Left cardiac atrium (tissue), 4 donors: ENCODE data around the gene AEBP1. TPM values are rescaled to one million over a fixed set of nuclear protein-coding genes. Genes with fewer than 3 reads are reported as not detected.
A peak's percentile ranks its signal among the peaks of the same experiment; 100 is the strongest.
"Not testable (repeated sequence)": the region's sequence is repeated elsewhere in the genome, so short reads cannot be mapped to it uniquely, and the experiment has no call there.

Source experiments
- ATAC-seq, 2 donors: fragments of 200-7000 bp; cut with Tn5 transposase; one replicate each; pipeline ENCODE4 v1.9.1; 2020; ENCODE audit warnings: mild to moderate bottlenecking in 2 of 2, moderate library complexity in 2 of 2
- DNase-seq: peaks from one replicate; pipeline ENCODE4 v3.0.0-alpha.2; 2020
- intact Hi-C, 2 donors: fragments of 100-400 bp; cut with DNase I; formaldehyde crosslinking; loops; one replicate each; pipeline versions ENCODE4 v1.14.1 to v1.15.1; 2022 to 2023
- total RNA-seq, 2 donors: library from RNA; stranded (reverse); fragmentation: NEBNext Ultra II Directional; extraction: Animal tissue kit (Norgen Biotek cat#: 25700); gene quantifications; one replicate each; pipeline ENCODE4 v1.2.1, GENCODE V29; 2021
- donor health status: DM: no; HTN: yes; CAD: no.
- donor health status: DM: no; HTN: yes; CAD: no; lungs with severe emphysema.
- donor health status: DM: yes; HTN: yes; CAD: no.
- donor health status: Dilated cardiomyopathy.

The AEBP1 gene
- total RNA-seq, 2 donors from 2014 or later, result 65.0 to 117 TPM

DNA sequence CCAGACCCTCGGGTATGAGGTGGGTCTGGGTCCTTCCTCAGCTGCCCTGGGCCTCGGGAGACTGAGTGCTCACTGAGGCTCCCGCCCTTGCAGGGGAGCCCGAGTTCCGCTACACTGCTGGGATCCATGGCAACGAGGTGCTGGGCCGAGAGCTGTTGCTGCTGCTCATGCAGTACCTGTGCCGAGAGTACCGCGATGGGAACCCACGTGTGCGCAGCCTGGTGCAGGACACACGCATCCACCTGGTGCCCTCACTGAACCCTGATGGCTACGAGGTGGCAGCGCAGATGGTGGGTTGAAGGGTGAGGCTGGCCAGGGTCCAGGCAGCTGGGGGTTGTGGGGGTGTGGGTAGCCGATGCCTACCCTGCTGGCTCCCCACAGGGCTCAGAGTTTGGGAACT, 7.6 kb downstream of the AEBP1 start:
- ATAC-seq (no peak), DNase-seq (no peak)
- intact Hi-C loops, result no loop called here

- DNase-seq, result no peak
- no peak for ATAC-seq
- intact Hi-C loops, result no loop called here
These were observed 8.3 kb downstream of the AEBP1 start for GRCh38 chr7:44112231-44112996.

GRCh38 chr7:44112997-44113763, 9.0 kb downstream of the AEBP1 start:
- intact Hi-C loops, result no loop called here
- ATAC-seq (no peak), DNase-seq (no peak)

DNA sequence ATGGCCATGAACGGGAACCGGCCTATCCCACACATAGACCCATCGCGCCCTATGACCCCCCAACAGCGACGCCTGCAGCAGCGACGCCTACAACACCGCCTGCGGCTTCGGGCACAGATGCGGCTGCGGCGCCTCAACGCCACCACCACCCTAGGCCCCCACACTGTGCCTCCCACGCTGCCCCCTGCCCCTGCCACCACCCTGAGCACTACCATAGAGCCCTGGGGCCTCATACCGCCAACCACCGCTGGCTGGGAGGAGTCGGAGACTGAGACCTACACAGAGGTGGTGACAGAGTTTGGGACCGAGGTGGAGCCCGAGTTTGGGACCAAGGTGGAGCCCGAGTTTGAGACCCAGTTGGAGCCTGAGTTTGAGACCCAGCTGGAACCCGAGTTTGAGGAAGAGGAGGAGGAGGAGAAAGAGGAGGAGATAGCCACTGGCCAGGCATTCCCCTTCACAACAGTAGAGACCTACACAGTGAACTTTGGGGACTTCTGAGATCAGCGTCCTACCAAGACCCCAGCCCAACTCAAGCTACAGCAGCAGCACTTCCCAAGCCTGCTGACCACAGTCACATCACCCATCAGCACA, 9.7 kb downstream of the AEBP1 start:
- DNase-seq, result no peak
- intact Hi-C loops, result no loop called here
- ATAC-seq, result no peak

DNA sequence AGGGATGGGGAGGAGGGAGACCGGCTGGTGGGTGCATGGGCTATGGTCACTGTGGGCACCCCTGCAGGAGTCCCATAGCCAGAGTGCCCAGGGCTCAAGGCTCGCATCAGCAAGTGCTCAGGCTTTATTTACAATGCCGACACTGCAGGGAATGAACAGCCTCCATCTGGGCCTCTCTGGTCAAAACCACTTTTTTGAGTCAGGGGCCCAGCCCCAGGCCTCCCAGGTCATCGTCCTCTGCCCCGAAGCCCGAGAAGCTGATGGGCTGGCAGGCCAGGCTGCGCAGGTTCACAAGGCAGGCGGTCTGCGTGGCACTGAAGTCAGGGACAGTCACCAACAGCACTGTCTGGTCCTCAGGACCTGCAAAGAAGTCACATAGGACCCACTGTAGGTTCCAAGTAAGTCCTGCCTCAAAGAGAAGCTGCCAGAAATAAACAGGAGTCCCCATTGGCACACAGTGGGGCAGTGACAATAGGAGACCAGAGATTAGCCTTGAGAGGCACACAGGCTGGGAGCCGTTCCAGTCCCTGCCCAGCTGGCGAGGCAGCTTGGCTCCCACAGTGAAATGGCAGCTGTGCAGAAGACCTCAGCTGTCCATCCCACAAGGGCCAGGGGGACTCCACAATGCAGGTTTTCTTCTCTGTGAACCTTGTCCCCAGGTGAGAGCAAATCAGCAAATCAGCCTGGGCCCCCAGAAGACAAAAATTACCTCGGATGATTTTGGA, 10.6 kb downstream of the AEBP1 start:
- DNase-seq (peak; percentile 63), ATAC-seq (peak; percentile 57 to 69)
- intact Hi-C loops, result no loop called here

- DNase-seq (no peak), ATAC-seq (no peak)
- intact Hi-C loops, result no loop called here
These were observed 12.1 kb downstream of the AEBP1 start for GRCh38 chr7:44116087-44116788.

DNA sequence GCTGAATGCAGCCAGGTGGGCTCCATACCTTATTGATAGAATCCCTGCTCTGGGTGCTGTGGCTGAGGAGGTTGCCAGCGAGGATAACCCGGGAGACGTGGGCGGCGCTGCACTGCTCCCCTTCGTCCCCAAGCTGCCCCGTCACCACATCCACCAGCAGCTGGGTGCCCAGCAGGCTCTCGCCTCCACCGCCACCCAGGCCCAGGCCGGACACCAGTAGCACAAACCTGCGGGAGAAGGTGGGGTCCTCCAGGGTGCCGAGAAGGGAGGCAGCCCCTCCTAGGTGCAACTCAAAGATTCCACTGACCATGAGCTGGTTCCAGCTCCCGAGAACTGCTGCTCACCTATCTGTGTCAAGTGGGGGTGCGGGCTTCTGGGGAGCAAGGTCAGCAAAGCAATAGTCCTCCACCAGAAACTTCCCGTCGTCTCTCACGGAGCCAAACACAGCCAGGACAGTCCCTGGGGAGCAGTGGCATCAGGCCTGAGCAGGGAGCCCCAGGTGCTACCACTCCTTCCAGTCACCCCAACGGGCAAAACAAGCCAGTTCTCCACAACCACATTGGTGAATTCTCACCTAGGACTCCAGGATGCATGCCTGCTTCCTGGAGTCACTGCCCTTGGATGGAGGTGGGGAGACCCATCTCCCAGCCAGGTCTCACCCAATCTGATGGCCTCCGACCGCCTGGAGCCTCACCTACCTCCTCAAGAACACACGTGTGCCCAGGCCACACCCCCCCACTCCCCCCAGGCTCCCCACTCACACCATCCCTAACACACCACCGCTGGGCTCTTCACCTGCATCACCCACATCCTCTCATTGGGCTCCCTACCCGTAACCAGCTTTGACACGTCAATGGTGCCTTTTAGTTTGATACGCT, 12.9 kb downstream of the AEBP1 start:
- no peak for DNase-seq
- no peak for ATAC-seq
- intact Hi-C loops, result no loop called here

GRCh38 chr7:44117801-44118429, 13.8 kb downstream of the AEBP1 start:
- intact Hi-C loops, result no loop called here
- DNase-seq (no peak), ATAC-seq (peak in 1 of 2 donors; percentile 27)

DNA sequence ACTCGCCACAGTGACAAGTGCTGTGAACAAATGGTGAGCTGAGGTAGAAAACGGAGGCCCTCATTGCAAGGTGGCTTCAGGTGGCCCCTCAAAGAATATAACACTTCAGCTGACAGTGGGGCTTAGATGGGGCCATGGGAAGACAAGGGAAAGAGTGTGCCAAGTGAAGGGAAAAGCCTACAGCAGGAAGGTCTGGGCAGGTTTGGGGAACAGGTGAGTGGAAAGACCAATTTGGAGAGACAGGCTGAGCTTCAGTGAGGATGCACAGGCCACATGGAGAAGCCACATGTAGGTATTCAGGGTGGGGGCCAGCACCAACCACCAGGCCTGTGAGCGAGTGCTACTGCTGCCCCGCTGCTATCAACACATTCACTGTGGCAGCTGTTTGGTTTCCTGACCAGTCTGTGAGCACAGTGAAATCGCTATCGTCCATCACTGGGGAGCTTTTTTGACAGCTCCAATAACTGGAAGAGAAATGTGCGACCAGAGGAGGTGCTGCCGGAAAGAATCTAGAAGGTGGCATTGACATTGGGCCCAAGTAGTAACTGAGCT, 15.8 kb downstream of the AEBP1 start:
- no peak for ATAC-seq
- intact Hi-C loops, result loop anchor here (5.0 kb wide), 2 partner anchors 38 to 43 kb away; partner anchors contain the start of gene POLM (in 1 of the 2)
- no peak for DNase-seq

DNA sequence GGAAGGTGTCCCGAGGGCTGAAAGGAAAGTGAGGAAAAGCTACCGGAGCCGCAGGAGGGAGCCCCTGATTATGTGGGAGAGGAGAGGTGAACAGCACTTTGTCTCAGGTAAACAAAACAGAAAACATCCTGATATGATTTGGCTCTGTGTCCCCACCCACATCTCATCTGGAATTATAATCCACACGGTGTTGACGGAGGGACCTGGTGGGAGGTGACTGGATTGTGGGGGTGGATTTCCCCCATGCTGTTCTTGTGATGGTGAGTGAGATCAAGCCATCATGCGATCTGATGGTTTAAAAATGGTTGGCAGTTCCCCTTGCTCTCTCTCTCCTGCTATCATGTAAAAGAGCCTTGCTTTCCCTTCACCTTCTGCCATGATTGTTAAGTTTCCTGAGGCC, 16.2 kb downstream of the AEBP1 start:
- intact Hi-C loops, result loop anchor here (5.0 kb wide), 2 partner anchors 38 to 43 kb away; partner anchors contain the start of gene POLM (in 1 of the 2)
- DNase-seq, result no peak
- ATAC-seq, result no peak

DNA sequence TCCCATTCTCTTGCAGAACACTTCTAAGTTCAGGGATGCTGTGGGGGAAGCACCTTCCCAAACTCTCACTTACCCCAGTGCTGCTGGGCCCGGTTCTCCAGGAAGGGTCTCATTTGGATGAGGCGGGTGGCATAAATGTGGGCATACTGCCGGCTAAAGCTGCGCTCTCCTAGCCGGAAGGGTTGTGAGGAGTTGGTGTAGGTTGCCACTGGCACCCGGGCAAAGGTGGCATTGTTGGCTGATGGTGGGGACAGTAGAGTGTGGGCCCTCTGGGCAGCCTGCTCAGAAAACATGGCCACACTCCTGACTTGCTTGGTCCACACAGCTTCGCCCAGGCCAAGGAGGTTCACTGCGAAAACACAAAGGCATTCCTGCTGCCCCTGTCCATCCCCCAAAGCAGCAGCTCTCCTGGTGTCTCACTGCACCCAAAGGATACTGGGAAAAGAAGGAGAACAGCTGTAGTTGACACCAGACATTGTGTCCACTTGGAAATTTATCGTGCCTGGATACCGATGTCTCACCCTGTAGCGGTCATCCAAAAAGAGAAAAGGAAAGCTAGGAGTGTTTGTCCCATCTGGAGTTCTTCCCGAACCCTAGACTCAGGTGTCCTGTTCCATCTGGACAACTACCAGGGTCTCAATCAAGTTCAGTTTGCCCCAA, 17.7 kb downstream of the AEBP1 start:
- DNase-seq (no peak), ATAC-seq (no peak)
- intact Hi-C loops, result loop anchor here (5.0 kb wide), 2 partner anchors 40 to 45 kb away; partner anchors contain the start of gene POLM (in 1 of the 2)

DNA sequence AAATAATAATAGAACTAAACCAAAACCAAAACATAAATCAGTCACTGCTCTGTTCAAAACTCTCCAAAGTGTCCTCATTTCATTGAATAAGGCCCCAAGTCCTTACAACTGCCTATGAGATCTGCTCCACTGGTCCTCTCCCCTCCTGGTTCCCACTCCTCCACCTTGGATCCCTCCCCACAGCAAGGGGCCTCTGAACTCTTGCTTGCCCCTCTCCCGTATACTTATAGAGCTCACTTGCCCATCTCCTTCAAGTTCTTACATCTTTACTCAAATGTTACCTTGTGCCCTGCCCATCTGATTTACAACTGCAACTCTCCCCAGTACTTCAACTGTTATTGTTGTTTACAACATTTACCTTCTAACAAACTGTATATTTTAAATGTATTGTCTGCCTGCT, 18.4 kb downstream of the AEBP1 start:
- no peak for DNase-seq
- no peak for ATAC-seq
- intact Hi-C loops, result loop anchor here (5.0 kb wide), 2 partner anchors 40 to 45 kb away; partner anchors contain the start of gene POLM (in 1 of the 2)

DNA sequence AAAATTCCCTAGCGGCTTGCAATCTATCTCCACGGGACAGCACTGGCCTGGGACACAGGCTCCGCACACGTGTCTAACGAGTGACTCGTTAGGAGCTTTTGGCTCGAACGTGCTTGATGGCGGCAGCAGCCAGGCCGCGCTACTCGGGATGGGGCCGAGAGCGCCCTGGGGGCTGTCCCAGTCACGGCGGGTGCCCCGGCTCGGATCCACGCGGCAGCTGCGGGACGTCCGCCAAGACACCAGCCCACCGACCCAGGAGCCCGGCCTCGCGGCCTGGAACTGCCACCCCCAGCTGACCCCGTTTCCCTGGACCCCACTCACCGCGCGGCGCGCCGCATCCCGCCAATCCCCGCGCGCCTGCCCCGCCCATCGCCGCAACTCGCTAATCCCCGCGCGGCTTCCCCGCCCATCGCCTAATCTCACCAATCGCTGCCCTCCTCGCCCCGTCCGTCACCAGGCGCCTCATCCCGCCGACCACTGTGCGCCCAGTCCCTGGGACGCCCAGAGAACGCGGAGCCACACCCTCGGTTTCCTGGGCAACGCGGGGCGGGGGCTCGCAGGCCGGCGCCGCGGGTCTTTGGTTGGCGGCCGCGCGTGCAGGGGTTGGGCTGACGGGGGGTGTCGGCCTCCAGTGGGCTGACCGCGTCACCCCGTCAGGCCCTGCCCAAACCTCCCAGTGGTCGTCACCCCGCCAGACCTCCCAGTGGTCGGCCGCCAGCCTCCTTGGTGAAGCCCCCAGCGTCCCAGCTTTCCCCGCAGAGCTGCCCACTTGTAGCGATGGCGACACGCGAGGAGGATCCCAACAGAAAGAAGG, 19.3 kb downstream of the AEBP1 start, which contains the start of gene POLD2:
Gene POLD2, minus strand, starts transcription at position 359 of the 814 bp plus-strand sequence. CDS start 1,495 bp downstream, outside the sequence.
- peak; percentile 98 to 99 for ATAC-seq
- intact Hi-C loops, result loop anchor here (5.0 kb wide), 2 partner anchors 41 to 46 kb away; partner anchors contain the start of gene POLM (in 1 of the 2)
- peak; percentile 99 for DNase-seq

DNA sequence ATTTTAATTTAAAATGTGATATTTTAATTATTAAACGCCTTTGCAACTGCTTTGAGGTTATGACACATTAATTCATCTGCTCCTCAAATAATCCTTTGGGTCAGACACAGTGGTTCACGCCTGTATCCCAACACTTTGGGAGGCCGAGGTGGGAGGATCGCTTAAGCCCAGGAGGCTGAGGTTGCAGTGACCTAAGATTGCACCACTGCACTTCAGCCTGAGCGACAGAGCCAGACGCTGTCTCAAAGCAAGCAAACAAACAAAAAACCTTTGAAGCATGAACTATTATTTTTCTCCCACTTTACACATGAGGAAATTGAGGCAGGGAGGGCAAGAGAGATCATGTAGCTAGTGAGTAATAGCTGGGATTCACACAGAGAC, 20.7 kb downstream of the AEBP1 start:
- ATAC-seq (no peak), DNase-seq (no peak)
- intact Hi-C loops, result loop anchor here (5.0 kb wide), 2 partner anchors 43 to 48 kb away; partner anchors contain the start of gene POLM (in 1 of the 2)

DNA sequence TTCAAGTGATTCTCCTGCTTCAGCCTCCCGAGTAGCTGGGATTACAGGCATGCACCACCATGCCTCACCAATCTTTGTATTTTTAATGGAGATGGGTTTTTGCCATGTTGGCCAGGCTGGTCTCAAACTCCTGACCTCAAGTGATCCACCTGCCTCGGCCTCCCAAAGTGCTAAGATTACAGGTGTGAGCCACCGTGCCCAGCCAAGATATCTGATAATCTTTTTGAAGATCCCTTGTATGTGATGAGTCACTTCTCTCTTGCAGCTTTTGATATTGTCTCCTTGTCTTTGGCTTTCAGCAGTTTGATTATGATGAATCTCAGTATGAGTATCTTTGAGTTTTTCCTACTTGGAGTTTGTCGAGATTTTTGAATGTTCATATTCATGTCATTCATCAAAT, 22.4 kb downstream of the AEBP1 start:
- ATAC-seq, DNase-seq, intact Hi-C loops: not testable (repeated sequence)
